ENCODE results near the gene CD81. TPM values are rescaled to one million over a fixed set of nuclear protein-coding genes. Genes with fewer than 3 reads are reported as not detected.

Gene CD81
- total RNA-seq, 1 experiment from 2014 or later, result 183 TPM

- Mint-ChIP-seq H3K4me1 (ENCODE audit: insufficient read depth, unreplicated experiment) (no peaks in the 10 kb centered on the region), H3K27me3 (ENCODE audit: insufficient read depth, unreplicated experiment) (no peaks in the 10 kb centered on the region), H3K9me3 (ENCODE audit: unreplicated experiment) (peaks cover 14% of the 10 kb centered on the region), H3K36me3 (ENCODE audit: insufficient read depth, unreplicated experiment) (no peaks in the 10 kb centered on the region), H3K4me3 (ENCODE audit: unreplicated experiment) (no peak overlapping the region), H3K27ac (ENCODE audit: low read depth, unreplicated experiment) (no peak overlapping the region)
- intact Hi-C loops (cut with micrococcal nuclease), result no loop called here
- CTCF ChIA-PET, result interaction anchor here (1.0 kb wide), 1 partner anchor 73 kb away, joined by 3 read pairs; no protein-coding TSS in a partner anchor
- TF ChIP-seq CTCF (IDR thresholded peaks at IDR 0.05; ENCODE audit: unreplicated experiment), result no peak
- POLR2A ChIA-PET, result interaction anchor here (0.7 kb wide), 1 partner anchor 12 kb away, joined by 3 read pairs; no protein-coding TSS in a partner anchor
- DNase-seq (ENCODE audit: unreplicated experiment), result no peak
- no TSS peak for BruUV-seq (replicated peaks)
Measured at GRCh38 chr11:2346014-2346413, 31.1 kb upstream of the CD81 start.

GRCh38 chr11:2346586-2347307 lies 30.4 kb upstream of the CD81 start:
- no peaks in the 10 kb centered on the region for H3K4me1 Mint-ChIP-seq (ENCODE audit: insufficient read depth, unreplicated experiment)
- H3K27ac Mint-ChIP-seq (ENCODE audit: low read depth, unreplicated experiment), result no peak overlapping the region
- BruUV-seq (replicated peaks), result no TSS peak
- DNase-seq (ENCODE audit: unreplicated experiment), result no peak
- ChIA-PET POLR2A (no interaction called here), CTCF (interaction anchor here (1.0 kb wide), 1 partner anchor 72 kb away, joined by 3 read pairs; no protein-coding TSS in a partner anchor)
- no peaks in the 10 kb centered on the region for H3K27me3 Mint-ChIP-seq (ENCODE audit: insufficient read depth, unreplicated experiment)
- intact Hi-C loops (cut with micrococcal nuclease), result no loop called here
- peaks cover 14% of the 10 kb centered on the region for H3K9me3 Mint-ChIP-seq (ENCODE audit: unreplicated experiment)
- no peak overlapping the region for H3K4me3 Mint-ChIP-seq (ENCODE audit: unreplicated experiment)
- no peaks in the 10 kb centered on the region for H3K36me3 Mint-ChIP-seq (ENCODE audit: insufficient read depth, unreplicated experiment)
- no peak for TF ChIP-seq CTCF (IDR thresholded peaks at IDR 0.05; ENCODE audit: unreplicated experiment)

- no peak overlapping the region for H3K4me3 Mint-ChIP-seq (ENCODE audit: unreplicated experiment)
- TF ChIP-seq CTCF (IDR thresholded peaks at IDR 0.05; ENCODE audit: unreplicated experiment), result no peak
- H3K36me3 Mint-ChIP-seq (ENCODE audit: insufficient read depth, unreplicated experiment), result no peaks in the 10 kb centered on the region
- no TSS peak for BruUV-seq (replicated peaks)
- POLR2A ChIA-PET, result no interaction called here
- DNase-seq (ENCODE audit: unreplicated experiment), result no peak
- no peaks in the 10 kb centered on the region for H3K27me3 Mint-ChIP-seq (ENCODE audit: insufficient read depth, unreplicated experiment)
- CTCF ChIA-PET, result no interaction called here
- intact Hi-C loops (cut with micrococcal nuclease), result no loop called here
- H3K27ac Mint-ChIP-seq (ENCODE audit: low read depth, unreplicated experiment), result no peak overlapping the region
- H3K9me3 Mint-ChIP-seq (ENCODE audit: unreplicated experiment), result peaks cover 14% of the 10 kb centered on the region
- H3K4me1 Mint-ChIP-seq (ENCODE audit: insufficient read depth, unreplicated experiment), result no peaks in the 10 kb centered on the region
Measured at GRCh38 chr11:2347308-2347830, 29.7 kb upstream of the CD81 start.

GRCh38 chr11:2348986-2349385 lies 28.1 kb upstream of the CD81 start:
- TF ChIP-seq CTCF (IDR thresholded peaks at IDR 0.05; ENCODE audit: unreplicated experiment), result no peak
- BruUV-seq (replicated peaks), result no TSS peak
- CTCF ChIA-PET, result interaction anchor here (1.3 kb wide), 1 partner anchor 12 kb away, joined by 3 read pairs; no protein-coding TSS in a partner anchor
- peaks cover 14% of the 10 kb centered on the region for H3K9me3 Mint-ChIP-seq (ENCODE audit: unreplicated experiment)
- DNase-seq (ENCODE audit: unreplicated experiment), result no peak
- H3K36me3 Mint-ChIP-seq (ENCODE audit: insufficient read depth, unreplicated experiment), result no peaks in the 10 kb centered on the region
- H3K4me1 Mint-ChIP-seq (ENCODE audit: insufficient read depth, unreplicated experiment), result no peaks in the 10 kb centered on the region
- no peak overlapping the region for H3K4me3 Mint-ChIP-seq (ENCODE audit: unreplicated experiment)
- POLR2A ChIA-PET, result no interaction called here
- no peak overlapping the region for H3K27ac Mint-ChIP-seq (ENCODE audit: low read depth, unreplicated experiment)
- no peaks in the 10 kb centered on the region for H3K27me3 Mint-ChIP-seq (ENCODE audit: insufficient read depth, unreplicated experiment)
- intact Hi-C loops (cut with micrococcal nuclease), result no loop called here
